ENCODE measurements around the gene NOC4L.

Gene NOC4L

DNA sequence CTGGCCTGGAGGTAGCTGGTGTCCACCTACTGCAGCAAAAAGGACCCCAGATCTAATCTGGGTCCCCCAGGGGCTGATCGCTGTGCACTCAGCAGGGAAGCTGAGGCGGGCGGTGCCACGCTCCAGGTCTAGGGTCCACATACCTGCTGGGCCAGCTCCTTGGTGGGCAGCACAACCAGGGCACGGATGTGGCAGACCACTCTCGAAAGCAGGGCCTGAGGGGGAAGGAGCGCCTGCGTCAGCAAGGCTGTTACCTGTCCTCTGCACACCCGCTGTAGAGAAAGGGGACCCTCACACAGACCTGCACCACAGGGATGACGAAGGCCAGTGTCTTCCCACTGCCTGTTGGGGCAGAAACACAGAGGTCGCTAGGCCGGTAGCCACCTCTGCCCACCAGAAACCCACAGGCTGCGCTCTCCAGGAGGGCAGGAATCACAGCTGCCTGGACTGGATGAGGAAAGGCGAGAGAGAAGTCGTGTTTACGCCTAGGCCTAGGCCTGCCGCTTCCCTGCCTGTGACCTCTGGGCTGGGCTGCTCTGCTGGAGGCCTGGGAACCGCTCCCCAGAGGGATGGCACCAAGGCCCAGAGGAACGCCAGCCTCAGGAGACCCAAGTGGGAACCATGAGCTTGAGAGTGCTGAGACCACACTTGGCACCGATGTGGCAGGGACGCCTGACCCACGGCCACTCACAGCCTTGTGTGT is 2.1 kb upstream of the NOC4L start:
- Histone ChIP-seq H3K23ac (ENCODE audit: low read length) (no peak overlapping the region), H3K4ac (ENCODE audit: low read depth, low read length) (no peak overlapping the region), H3K56ac (ENCODE audit: low read length) (no peak overlapping the region), H4K5ac (ENCODE audit: low read length) (no peak overlapping the region), H2BK120ac (ENCODE audit: low read depth, low read length) (no peak overlapping the region), H4K8ac (ENCODE audit: low read depth, low read length) (no peak overlapping the region), H3K36me3 (ENCODE audit: control insufficient read depth, insufficient read depth, low read length) (peaks cover 6% of the 10 kb centered on the region), H3K27me3 (ENCODE audit: insufficient read depth, low read length, poor library complexity) (no peaks in the 10 kb centered on the region), H3K4me2 (ENCODE audit: low read length) (no peak overlapping the region), H2AK5ac (ENCODE audit: low read length) (no peak overlapping the region), H3K79me2 (ENCODE audit: control insufficient read depth, insufficient read depth, low read length) (peaks cover 27% of the 10 kb centered on the region), H3K4me1 (ENCODE audit: control insufficient read depth, low read depth, low read length) (peaks cover 2% of the 10 kb centered on the region), H3K4me3 (ENCODE audit: low read length) (no peak overlapping the region), H2BK15ac (replicated peaks; ENCODE audit: low read depth) (no peak overlapping the region), H3K27ac (ENCODE audit: low read depth, low read length) (no peak overlapping the region), H3K9ac (ENCODE audit: low read length) (no peak overlapping the region), H3K18ac (ENCODE audit: low read length) (no peak overlapping the region), H3K79me1 (ENCODE audit: low read length) (peaks cover 24% of the 10 kb centered on the region), H2BK5ac (ENCODE audit: low read length) (no peak overlapping the region)
- no CpG with 5 or more reads among the region's 22 CpGs for WGBS (ENCODE audit: extremely low coverage, insufficient coverage, low lambda C conversion rate)
- no peak for DNase-seq

DNA sequence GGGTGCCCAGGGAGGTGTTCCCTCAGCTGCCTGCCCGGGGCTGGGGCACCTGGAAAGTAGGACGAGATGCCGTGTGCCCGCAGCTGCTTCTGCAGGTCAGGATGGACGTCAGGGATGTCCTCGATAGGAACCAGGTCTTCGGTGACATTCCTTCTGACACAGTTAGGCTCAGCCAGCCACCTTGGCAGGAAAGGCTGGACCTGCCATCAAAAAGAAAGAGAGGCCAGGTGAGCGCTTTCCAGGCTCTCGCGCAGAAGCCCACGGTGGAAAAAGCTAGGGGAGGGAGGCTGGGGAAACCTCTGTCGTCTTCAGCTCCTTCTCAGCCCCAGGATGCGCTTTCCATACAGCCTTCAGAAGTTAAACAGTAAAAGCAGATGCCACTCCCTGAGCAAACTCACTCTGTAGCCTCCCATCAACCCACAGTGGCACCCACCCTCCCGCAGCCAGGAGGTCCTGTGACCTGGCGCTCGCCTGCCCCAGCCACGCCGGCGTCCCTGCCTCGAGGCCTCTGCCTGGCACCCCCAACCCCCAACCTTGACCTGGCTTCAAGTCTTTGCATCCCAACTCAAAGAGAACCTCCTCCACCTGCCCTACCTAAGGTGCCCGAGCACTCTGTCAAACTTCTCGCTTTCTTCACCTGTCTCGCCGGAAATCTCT is 1.4 kb upstream of the NOC4L start:
- no peak overlapping the region for H3K18ac ChIP-seq (ENCODE audit: low read length)
- H3K79me1 ChIP-seq (ENCODE audit: low read length) = peaks cover 24% of the 10 kb centered on the region
- H3K4me2 ChIP-seq (ENCODE audit: low read length) = peak overlapping the region; percentile 64
- no peak overlapping the region for H3K4ac ChIP-seq (ENCODE audit: low read depth, low read length)
- H2BK5ac ChIP-seq (ENCODE audit: low read length) = no peak overlapping the region
- H3K56ac ChIP-seq (ENCODE audit: low read length) = peak overlapping the region; percentile 86
- peak overlapping the region; percentile 66 for H3K4me3 ChIP-seq (ENCODE audit: low read length)
- DNase-seq = no peak
- H2BK120ac ChIP-seq (ENCODE audit: low read depth, low read length) = no peak overlapping the region
- H3K4me1 ChIP-seq (ENCODE audit: control insufficient read depth, low read depth, low read length) = peaks cover 2% of the 10 kb centered on the region
- H3K79me2 ChIP-seq (ENCODE audit: control insufficient read depth, insufficient read depth, low read length) = peaks cover 27% of the 10 kb centered on the region
- no peak overlapping the region for H2AK5ac ChIP-seq (ENCODE audit: low read length)
- no peaks in the 10 kb centered on the region for H3K27me3 ChIP-seq (ENCODE audit: insufficient read depth, low read length, poor library complexity)
- no peak overlapping the region for H3K27ac ChIP-seq (ENCODE audit: low read depth, low read length)
- no peak overlapping the region for H4K8ac ChIP-seq (ENCODE audit: low read depth, low read length)
- no peak overlapping the region for H4K5ac ChIP-seq (ENCODE audit: low read length)
- WGBS (ENCODE audit: extremely low coverage, insufficient coverage, low lambda C conversion rate) = no CpG with 5 or more reads among the region's 24 CpGs
- H3K23ac ChIP-seq (ENCODE audit: low read length) = no peak overlapping the region
- peak overlapping the region; percentile 67 for H3K9ac ChIP-seq (ENCODE audit: low read length)
- H3K36me3 ChIP-seq (ENCODE audit: control insufficient read depth, insufficient read depth, low read length) = peaks cover 6% of the 10 kb centered on the region
- H2BK15ac ChIP-seq (replicated peaks; ENCODE audit: low read depth) = no peak overlapping the region

DNA sequence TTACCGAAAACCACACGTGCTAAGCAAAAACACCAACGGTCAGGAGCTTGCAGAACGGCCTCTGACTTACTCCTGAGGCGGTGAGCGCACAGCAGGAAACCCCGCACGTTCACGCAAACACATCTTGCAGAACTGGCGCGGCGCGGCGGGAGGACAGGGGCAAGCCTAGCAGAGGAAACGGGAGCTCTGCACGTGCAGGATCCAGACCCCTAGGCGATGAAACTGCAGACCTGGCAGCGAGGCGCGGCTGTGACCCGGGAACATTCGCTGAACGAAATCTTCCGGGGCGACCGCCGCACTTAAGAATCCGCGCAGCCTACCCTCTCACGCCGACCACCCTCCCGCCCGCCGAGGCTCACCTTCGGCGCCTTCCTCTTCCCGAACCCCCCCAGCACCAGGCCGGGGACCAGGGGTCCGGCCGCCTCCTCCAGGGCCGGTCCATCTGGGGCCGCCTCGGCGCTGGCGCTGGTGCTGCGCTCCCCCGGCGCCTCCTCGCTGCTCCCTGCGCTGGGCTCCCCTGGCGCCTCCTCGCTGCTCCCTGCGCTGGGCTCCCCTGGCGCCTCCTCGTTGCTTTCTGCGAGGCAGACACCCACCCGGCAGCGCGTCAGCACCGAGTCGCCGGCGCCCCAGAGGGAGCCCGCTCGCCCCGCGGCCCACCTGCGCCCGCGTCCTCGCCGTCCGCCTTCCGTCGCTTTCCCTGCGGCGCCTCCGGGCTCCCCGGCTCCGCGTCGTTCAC is 753 bp upstream of the NOC4L start:
- no peaks in the 10 kb centered on the region for H3K27me3 ChIP-seq (ENCODE audit: insufficient read depth, low read length, poor library complexity)
- peak overlapping the region; percentile 64 for H3K4me2 ChIP-seq (ENCODE audit: low read length)
- H3K79me1 ChIP-seq (ENCODE audit: low read length) = peaks cover 24% of the 10 kb centered on the region
- no peak overlapping the region for H2BK15ac ChIP-seq (replicated peaks; ENCODE audit: low read depth)
- H2AK5ac ChIP-seq (ENCODE audit: low read length) = no peak overlapping the region
- H3K23ac ChIP-seq (ENCODE audit: low read length) = no peak overlapping the region
- H3K18ac ChIP-seq (ENCODE audit: low read length) = no peak overlapping the region
- peak overlapping the region; percentile 67 for H3K9ac ChIP-seq (ENCODE audit: low read length)
- H3K79me2 ChIP-seq (ENCODE audit: control insufficient read depth, insufficient read depth, low read length) = peaks cover 27% of the 10 kb centered on the region
- no peak overlapping the region for H2BK5ac ChIP-seq (ENCODE audit: low read length)
- H4K5ac ChIP-seq (ENCODE audit: low read length) = no peak overlapping the region
- DNase-seq = no peak
- no peak overlapping the region for H3K27ac ChIP-seq (ENCODE audit: low read depth, low read length)
- WGBS (ENCODE audit: extremely low coverage, insufficient coverage, low lambda C conversion rate) = no CpG with 5 or more reads among the region's 82 CpGs
- peak overlapping the region; percentile 66 for H3K4me3 ChIP-seq (ENCODE audit: low read length)
- H2BK120ac ChIP-seq (ENCODE audit: low read depth, low read length) = no peak overlapping the region
- H3K56ac ChIP-seq (ENCODE audit: low read length) = peak overlapping the region; percentile 86
- peaks cover 6% of the 10 kb centered on the region for H3K36me3 ChIP-seq (ENCODE audit: control insufficient read depth, insufficient read depth, low read length)
- peaks cover 2% of the 10 kb centered on the region for H3K4me1 ChIP-seq (ENCODE audit: control insufficient read depth, low read depth, low read length)
- H3K4ac ChIP-seq (ENCODE audit: low read depth, low read length) = peak overlapping the region; percentile 66
- peak overlapping the region; percentile 43 for H4K8ac ChIP-seq (ENCODE audit: low read depth, low read length)

- Histone ChIP-seq H3K27ac (ENCODE audit: low read depth, low read length) (no peak overlapping the region), H2AK5ac (ENCODE audit: low read length) (no peak overlapping the region)
Observed at GRCh38 chr12:132144810-132145168, 532 bp downstream of the NOC4L start.

DNA sequence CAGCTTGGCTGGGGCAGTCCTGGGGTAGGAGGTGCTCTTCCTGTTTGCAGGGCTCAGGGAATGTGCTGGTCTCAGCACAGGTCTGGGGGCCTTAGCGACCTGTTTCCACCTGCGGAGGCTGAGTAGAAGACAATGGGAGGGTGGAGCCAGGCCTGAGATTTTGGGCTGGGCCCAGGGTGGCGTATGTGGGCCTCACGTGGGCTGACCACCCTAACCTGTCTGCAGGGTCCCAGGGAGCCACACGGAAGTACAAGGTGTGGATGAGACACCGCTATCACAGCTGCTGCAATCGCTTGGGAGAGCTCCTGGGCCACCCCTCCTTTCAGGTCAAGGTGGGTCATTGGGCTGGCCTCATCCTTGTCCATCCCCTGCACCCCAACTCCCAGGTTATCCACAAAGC is 1.1 kb downstream of the NOC4L start:
- peaks cover 27% of the 10 kb centered on the region for H3K79me2 ChIP-seq (ENCODE audit: control insufficient read depth, insufficient read depth, low read length)
- H2BK120ac ChIP-seq (ENCODE audit: low read depth, low read length) = no peak overlapping the region
- H3K79me1 ChIP-seq (ENCODE audit: low read length) = peaks cover 24% of the 10 kb centered on the region
- no peak overlapping the region for H3K4me3 ChIP-seq (ENCODE audit: low read length)
- H3K4me2 ChIP-seq (ENCODE audit: low read length) = peak overlapping the region; percentile 80
- WGBS (ENCODE audit: extremely low coverage, insufficient coverage, low lambda C conversion rate) = no CpG with 5 or more reads among the region's 7 CpGs
- no peak overlapping the region for H3K4ac ChIP-seq (ENCODE audit: low read depth, low read length)
- peak overlapping the region; percentile 96 for H3K56ac ChIP-seq (ENCODE audit: low read length)
- H2BK15ac ChIP-seq (replicated peaks; ENCODE audit: low read depth) = no peak overlapping the region
- no peak overlapping the region for H4K8ac ChIP-seq (ENCODE audit: low read depth, low read length)
- H3K18ac ChIP-seq (ENCODE audit: low read length) = no peak overlapping the region
- no peaks in the 10 kb centered on the region for H3K27me3 ChIP-seq (ENCODE audit: insufficient read depth, low read length, poor library complexity)
- peaks cover 2% of the 10 kb centered on the region for H3K4me1 ChIP-seq (ENCODE audit: control insufficient read depth, low read depth, low read length)
- no peak overlapping the region for H2BK5ac ChIP-seq (ENCODE audit: low read length)
- no peak overlapping the region for H2AK5ac ChIP-seq (ENCODE audit: low read length)
- H3K27ac ChIP-seq (ENCODE audit: low read depth, low read length) = no peak overlapping the region
- H3K23ac ChIP-seq (ENCODE audit: low read length) = no peak overlapping the region
- peaks cover 3% of the 10 kb centered on the region for H3K36me3 ChIP-seq (ENCODE audit: control insufficient read depth, insufficient read depth, low read length)
- no peak for DNase-seq
- peak overlapping the region; percentile 91 for H3K9ac ChIP-seq (ENCODE audit: low read length)
- H4K5ac ChIP-seq (ENCODE audit: low read length) = no peak overlapping the region

More at GRCh38 chr12:132144810-132145168, 532 bp downstream of the NOC4L start:
- peaks cover 27% of the 10 kb centered on the region for H3K79me2 ChIP-seq (ENCODE audit: control insufficient read depth, insufficient read depth, low read length)
- DNase-seq = no peak
- H3K56ac ChIP-seq (ENCODE audit: low read length) = peak overlapping the region; percentile 96
- H4K8ac ChIP-seq (ENCODE audit: low read depth, low read length) = peak overlapping the region; percentile 7
- H3K36me3 ChIP-seq (ENCODE audit: control insufficient read depth, insufficient read depth, low read length) = peaks cover 3% of the 10 kb centered on the region
- H3K4me3 ChIP-seq (ENCODE audit: low read length) = peak overlapping the region; percentile 84
- H3K27me3 ChIP-seq (ENCODE audit: insufficient read depth, low read length, poor library complexity) = no peaks in the 10 kb centered on the region
- peak overlapping the region; percentile 80 for H3K4me2 ChIP-seq (ENCODE audit: low read length)
- no peak overlapping the region for H2BK15ac ChIP-seq (replicated peaks; ENCODE audit: low read depth)
- H3K4me1 ChIP-seq (ENCODE audit: control insufficient read depth, low read depth, low read length) = peaks cover 2% of the 10 kb centered on the region
- H3K4ac ChIP-seq (ENCODE audit: low read depth, low read length) = no peak overlapping the region
- H2BK120ac ChIP-seq (ENCODE audit: low read depth, low read length) = no peak overlapping the region
- H3K79me1 ChIP-seq (ENCODE audit: low read length) = peaks cover 24% of the 10 kb centered on the region
- no CpG with 5 or more reads among the region's 17 CpGs for WGBS (ENCODE audit: extremely low coverage, insufficient coverage, low lambda C conversion rate)
- no peak overlapping the region for H2BK5ac ChIP-seq (ENCODE audit: low read length)
- H3K23ac ChIP-seq (ENCODE audit: low read length) = no peak overlapping the region
- no peak overlapping the region for H3K18ac ChIP-seq (ENCODE audit: low read length)
- no peak overlapping the region for H4K5ac ChIP-seq (ENCODE audit: low read length)
- peak overlapping the region; percentile 91 for H3K9ac ChIP-seq (ENCODE audit: low read length)
